ENCODE results near the gene GRID1. TPM values are rescaled to one million over a fixed set of nuclear protein-coding genes. Genes with fewer than 3 reads are reported as not detected.
"Not testable (repeated sequence)": the region's sequence is repeated elsewhere in the genome, so short reads cannot be mapped to it uniquely, and the experiment has no call there.

GRID1 gene
- total RNA-seq, 1 donor from 2014 or later, result 1.4 TPM

GRCh38 chr10:85851934-85852333 lies 514.7 kb downstream of the GRID1 start:
- intact Hi-C loops (cut with DNase I), result no loop called here
- no peaks in the 10 kb centered on the region for H3K9me3 ChIP-seq
- H3K4me3 ChIP-seq, result no peak overlapping the region

GRCh38 chr10:85851325-85851724 lies 515.3 kb downstream of the GRID1 start:
- DNase-seq (ENCODE audit: low spot score in 2 of 2), result no peak
- H3K4me3 ChIP-seq, result no peak overlapping the region
- no peaks in the 10 kb centered on the region for H3K36me3 ChIP-seq
- intact Hi-C loops (cut with DNase I), result no loop called here
- no peak overlapping the region for H3K27ac ChIP-seq
- TF ChIP-seq CTCF (IDR thresholded peaks at IDR 0.05), result no peak
- no peaks in the 10 kb centered on the region for H3K4me1 ChIP-seq
- H3K9me3 ChIP-seq, result no peaks in the 10 kb centered on the region
- H3K27me3 ChIP-seq, result no peaks in the 10 kb centered on the region

More at GRCh38 chr10:85851934-85852333, 514.7 kb downstream of the GRID1 start:
- TF ChIP-seq CTCF (IDR thresholded peaks at IDR 0.05), result no peak
- no peak for DNase-seq (ENCODE audit: low spot score in 2 of 2)
- Histone ChIP-seq H3K27ac (no peak overlapping the region), H3K36me3 (no peaks in the 10 kb centered on the region), H3K4me1 (no peaks in the 10 kb centered on the region), H3K27me3 (no peaks in the 10 kb centered on the region)

DNA sequence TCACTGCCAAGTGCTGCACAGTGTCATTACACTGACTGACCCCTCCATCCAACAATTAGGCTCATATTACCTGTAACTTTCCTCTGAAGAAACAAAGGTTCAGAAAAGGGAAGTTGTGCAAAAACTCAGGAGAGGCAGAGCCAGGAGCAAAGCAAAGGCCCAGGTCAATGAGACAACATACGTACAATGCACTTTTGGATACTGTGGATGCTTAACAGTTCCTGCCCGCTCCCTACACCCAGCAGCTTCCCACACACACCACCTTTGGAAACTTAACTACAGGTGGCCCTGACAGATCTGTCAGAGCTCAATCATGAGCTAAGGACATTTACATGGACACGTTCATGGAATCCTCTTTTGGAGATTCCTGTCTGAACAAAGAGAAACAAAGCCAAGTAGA lies 515.9 kb downstream of the GRID1 start:
- peak in 1 of 2 donors; percentile 12 for DNase-seq (ENCODE audit: low spot score in 2 of 2)
- no peak for TF ChIP-seq CTCF (IDR thresholded peaks at IDR 0.05)
- H3K9me3 ChIP-seq, result no peaks in the 10 kb centered on the region
- no peak overlapping the region for H3K27ac ChIP-seq
- intact Hi-C loops (cut with DNase I), result no loop called here
- H3K4me1 ChIP-seq, result no peaks in the 10 kb centered on the region
- no peak overlapping the region for H3K4me3 ChIP-seq
- no peaks in the 10 kb centered on the region for H3K27me3 ChIP-seq
- no peaks in the 10 kb centered on the region for H3K36me3 ChIP-seq

GRCh38 chr10:85849315-85849714 lies 517.3 kb downstream of the GRID1 start:
- intact Hi-C loops (cut with DNase I), result no loop called here
- Histone ChIP-seq H3K4me3 (no peak overlapping the region), H3K9me3 (no peaks in the 10 kb centered on the region), H3K36me3 (no peaks in the 10 kb centered on the region), H3K27ac (no peak overlapping the region), H3K4me1 (no peaks in the 10 kb centered on the region), H3K27me3 (no peaks in the 10 kb centered on the region)
- DNase-seq (ENCODE audit: low spot score in 2 of 2), result no peak
- TF ChIP-seq CTCF (IDR thresholded peaks at IDR 0.05), result no peak

DNA sequence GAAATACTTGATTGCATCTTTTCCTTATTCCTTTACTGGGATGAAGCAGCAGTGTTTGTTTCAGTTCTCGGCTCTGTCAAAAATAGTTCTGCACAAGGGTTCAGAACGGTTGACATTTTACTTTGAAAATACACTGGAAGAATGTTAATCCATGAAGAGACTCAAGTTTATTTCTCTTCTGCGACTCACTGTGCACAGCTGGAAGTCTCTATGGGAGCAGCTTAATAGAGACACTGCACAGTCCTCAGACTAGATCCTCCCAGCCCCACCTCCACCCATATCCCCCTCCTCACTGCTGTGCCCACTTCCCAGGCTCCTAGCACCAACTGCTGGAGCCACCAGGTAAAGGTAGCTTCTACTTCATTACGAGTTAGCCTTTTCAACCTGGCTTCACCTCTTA lies 517.8 kb downstream of the GRID1 start:
- Histone ChIP-seq H3K27me3 (no peaks in the 10 kb centered on the region), H3K27ac (no peak overlapping the region), H3K36me3 (no peaks in the 10 kb centered on the region), H3K4me3 (no peak overlapping the region), H3K4me1 (no peaks in the 10 kb centered on the region), H3K9me3 (no peaks in the 10 kb centered on the region)
- peak in 1 of 2 donors; percentile 24 for DNase-seq (ENCODE audit: low spot score in 2 of 2)
- TF ChIP-seq CTCF (IDR thresholded peaks at IDR 0.05), result no peak
- intact Hi-C loops (cut with DNase I), result no loop called here

DNA sequence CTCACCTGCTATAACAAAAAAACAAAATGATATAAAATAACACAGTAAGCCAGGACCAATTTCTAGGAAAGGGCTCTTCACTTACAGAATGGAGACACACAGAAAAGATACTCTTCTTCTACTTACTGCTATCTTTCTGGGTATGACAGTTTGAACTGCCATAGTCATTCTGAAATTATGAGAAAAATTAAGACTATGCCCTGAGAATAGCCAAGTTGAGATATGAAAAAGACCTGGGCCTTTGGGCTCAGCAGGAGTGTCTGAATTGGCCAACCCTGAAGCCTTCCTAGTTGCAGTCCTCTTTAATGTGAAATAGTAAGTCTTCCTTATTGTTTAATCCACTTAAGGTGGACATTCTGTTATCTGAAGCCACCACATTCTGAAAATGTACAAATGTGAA lies 519.5 kb downstream of the GRID1 start:
- no peak for DNase-seq (ENCODE audit: low spot score in 2 of 2)
- no peaks in the 10 kb centered on the region for H3K27me3 ChIP-seq
- H3K36me3 ChIP-seq, result no peaks in the 10 kb centered on the region
- no peak overlapping the region for H3K27ac ChIP-seq
- no peaks in the 10 kb centered on the region for H3K9me3 ChIP-seq
- no peak overlapping the region for H3K4me3 ChIP-seq
- TF ChIP-seq CTCF (IDR thresholded peaks at IDR 0.05), result no peak
- intact Hi-C loops (cut with DNase I), result no loop called here
- H3K4me1 ChIP-seq, result no peaks in the 10 kb centered on the region

- DNase-seq (ENCODE audit: low spot score in 2 of 2); intact Hi-C loops (cut with DNase I); H3K27me3 ChIP-seq; H3K36me3 ChIP-seq; H3K27ac ChIP-seq; H3K4me3 ChIP-seq; H3K4me1 ChIP-seq: not testable (repeated sequence)
- peaks cover 0 to 25% of the 10 kb centered on the region in 2 donors for H3K9me3 ChIP-seq
Measured at GRCh38 chr10:85838660-85839059, 527.9 kb downstream of the GRID1 start.
